Measurements from ENCODE around the gene HAAO.

DNA sequence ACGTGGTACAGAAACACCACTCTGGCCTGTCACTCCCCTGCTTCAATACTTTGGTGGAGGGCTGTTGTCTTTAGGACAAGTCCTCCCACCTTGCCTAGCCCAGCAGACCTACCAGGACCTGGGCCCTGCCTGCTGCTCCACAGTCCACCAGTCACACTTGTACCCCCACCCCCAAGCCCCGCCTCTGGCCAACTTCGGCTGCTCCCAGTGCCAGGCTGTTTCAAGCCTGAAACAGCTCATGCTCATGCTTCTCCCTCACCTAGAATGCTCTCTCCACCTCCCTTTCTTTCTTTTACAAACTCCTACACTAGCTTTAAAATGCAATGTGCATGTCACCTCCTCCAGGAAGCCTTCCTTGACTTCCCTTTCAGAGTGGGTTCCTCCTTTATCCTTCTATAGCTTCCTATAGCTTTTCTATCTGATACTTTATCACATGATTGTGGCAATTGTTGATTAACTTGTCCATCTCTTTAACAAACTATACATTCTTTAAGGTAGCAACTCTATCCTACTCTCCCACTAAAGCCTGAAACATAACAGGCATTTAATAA is 23.6 kb downstream of the HAAO start:
- TF ChIP-seq POLR2A (IDR thresholded peaks at IDR 0.05; ENCODE audit: low read depth, low read length) = no peak
- no peak for TF ChIP-seq POLR2AphosphoS5 (IDR thresholded peaks at IDR 0.05; ENCODE audit: low read depth, low read length)
- no peak for TF ChIP-seq POU2F2 (IDR thresholded peaks at IDR 0.05; ENCODE audit: low read depth, low read length)
- no peak for TF ChIP-seq TAF1 (IDR thresholded peaks at IDR 0.05; ENCODE audit: low read depth, low read length)
- no peak for TF ChIP-seq SPI1 (IDR thresholded peaks at IDR 0.05; ENCODE audit: low read depth, low read length)

Measured in GM12891 (cell line).